ENCODE results near the gene FHIT.

DNA sequence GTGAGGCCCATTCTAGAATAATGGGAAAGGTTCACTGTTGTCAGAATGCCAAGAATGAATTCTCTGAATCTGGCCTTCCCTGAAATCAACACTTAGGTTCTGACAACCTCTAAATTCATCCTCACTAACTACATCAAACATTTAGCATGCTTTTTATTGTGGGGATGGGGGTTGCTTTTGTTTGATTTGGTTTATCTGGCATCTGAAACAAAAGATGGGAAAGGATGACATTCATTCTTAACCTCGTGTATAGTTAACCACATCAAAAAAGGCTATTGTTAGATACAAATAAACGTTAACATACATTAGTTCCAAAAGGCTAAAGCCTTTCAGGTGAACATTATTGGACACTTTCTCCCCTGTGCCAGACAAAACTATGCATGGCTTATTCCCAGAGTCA lies 357.3 kb downstream of the FHIT start:
- TF ChIP-seq, protein P1, sequence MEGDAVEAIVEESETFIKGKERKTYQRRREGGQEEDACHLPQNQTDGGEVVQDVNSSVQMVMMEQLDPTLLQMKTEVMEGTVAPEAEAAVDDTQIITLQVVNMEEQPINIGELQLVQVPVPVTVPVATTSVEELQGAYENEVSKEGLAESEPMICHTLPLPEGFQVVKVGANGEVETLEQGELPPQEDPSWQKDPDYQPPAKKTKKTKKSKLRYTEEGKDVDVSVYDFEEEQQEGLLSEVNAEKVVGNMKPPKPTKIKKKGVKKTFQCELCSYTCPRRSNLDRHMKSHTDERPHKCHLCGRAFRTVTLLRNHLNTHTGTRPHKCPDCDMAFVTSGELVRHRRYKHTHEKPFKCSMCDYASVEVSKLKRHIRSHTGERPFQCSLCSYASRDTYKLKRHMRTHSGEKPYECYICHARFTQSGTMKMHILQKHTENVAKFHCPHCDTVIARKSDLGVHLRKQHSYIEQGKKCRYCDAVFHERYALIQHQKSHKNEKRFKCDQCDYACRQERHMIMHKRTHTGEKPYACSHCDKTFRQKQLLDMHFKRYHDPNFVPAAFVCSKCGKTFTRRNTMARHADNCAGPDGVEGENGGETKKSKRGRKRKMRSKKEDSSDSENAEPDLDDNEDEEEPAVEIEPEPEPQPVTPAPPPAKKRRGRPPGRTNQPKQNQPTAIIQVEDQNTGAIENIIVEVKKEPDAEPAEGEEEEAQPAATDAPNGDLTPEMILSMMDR (IDR thresholded peaks at IDR 0.05), result no peak
- TF ChIP-seq POLR2A (IDR thresholded peaks at IDR 0.05), result no peak
